ENCODE data around the gene TEX19. TPM values are rescaled to one million over a fixed set of nuclear protein-coding genes. Genes with fewer than 3 reads are reported as not detected.

TEX19 gene
- total and polyA plus RNA-seq, 2 of the 4 experiments (the other 2 are of a cell fraction): under 0.01 to 0.03 TPM

DNA sequence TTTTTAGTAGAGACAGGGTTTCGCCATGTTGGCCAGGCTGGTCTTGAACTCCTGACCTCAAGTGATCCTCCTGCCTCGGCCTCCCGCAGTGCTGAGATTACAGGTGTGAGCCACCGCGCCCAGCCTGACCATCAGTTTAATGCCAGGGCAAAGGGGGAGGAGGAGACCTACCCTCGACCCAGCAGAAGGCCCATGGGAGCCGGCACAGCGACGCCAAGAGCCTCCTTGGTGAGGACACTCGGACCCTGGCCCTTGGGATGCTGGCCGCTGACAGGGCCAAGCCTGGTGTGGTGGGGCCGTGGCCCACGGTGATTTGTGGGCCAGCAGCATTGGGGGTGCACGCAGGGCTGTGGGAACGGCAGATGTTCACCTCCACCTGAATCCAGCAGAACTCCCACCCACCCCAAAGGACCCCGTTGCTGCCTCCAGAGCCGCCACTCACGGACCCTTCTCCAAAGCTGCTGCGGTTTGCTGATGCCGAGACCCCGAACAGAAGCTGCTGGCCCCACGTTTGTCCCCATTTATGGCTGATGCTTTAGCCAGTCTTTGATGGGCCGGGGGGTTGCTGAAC lies 32.5 kb downstream of the TEX19 start:
- no peak overlapping the region for H3K9ac ChIP-seq (ENCODE audit: low read depth, low read length)
- peaks cover 13% of the 10 kb centered on the region for H3K27me3 ChIP-seq (ENCODE audit: control insufficient read depth, insufficient read depth, low read length)
- H4K8ac ChIP-seq (ENCODE audit: low read depth in 2 of 2, low read length in 2 of 2): no peak overlapping the region
- H2BK15ac ChIP-seq (ENCODE audit: low read depth, low read length): no peak overlapping the region
- no peaks in the 10 kb centered on the region for H3K9me1 ChIP-seq (ENCODE audit: insufficient read depth, low read length)
- H3K4ac ChIP-seq (ENCODE audit: low read depth, low read length): no peak overlapping the region
- TF ChIP-seq MXI1 (IDR thresholded peaks at IDR 0.05; ENCODE audit: borderline replicate concordance, low read depth, low read length) (no peak), MAZ (IDR thresholded peaks at IDR 0.05; ENCODE audit: borderline replicate concordance, low read depth, low read length) (no peak), FOS (IDR thresholded peaks at IDR 0.05; ENCODE audit: low read depth, low read length) (no peak), NFE2L2 (IDR thresholded peaks at IDR 0.05; ENCODE audit: low read depth, low read length) (no peak), CEBPB (IDR thresholded peaks at IDR 0.05; ENCODE audit: low read depth, low read length) (no peak), SMC3 (IDR thresholded peaks at IDR 0.05; ENCODE audit: low read depth, low read length) (no peak), RAD21 (IDR thresholded peaks at IDR 0.05; ENCODE audit: low read length) (no peak), MAFK (IDR thresholded peaks at IDR 0.05; ENCODE audit: low read depth, low read length) (no peak), RFX5 (IDR thresholded peaks at IDR 0.05; ENCODE audit: low read depth, low read length) (no peak)
- TF ChIP-seq, protein P1, sequence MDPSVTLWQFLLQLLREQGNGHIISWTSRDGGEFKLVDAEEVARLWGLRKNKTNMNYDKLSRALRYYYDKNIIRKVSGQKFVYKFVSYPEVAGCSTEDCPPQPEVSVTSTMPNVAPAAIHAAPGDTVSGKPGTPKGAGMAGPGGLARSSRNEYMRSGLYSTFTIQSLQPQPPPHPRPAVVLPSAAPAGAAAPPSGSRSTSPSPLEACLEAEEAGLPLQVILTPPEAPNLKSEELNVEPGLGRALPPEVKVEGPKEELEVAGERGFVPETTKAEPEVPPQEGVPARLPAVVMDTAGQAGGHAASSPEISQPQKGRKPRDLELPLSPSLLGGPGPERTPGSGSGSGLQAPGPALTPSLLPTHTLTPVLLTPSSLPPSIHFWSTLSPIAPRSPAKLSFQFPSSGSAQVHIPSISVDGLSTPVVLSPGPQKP (IDR thresholded peaks at IDR 0.05; ENCODE audit: borderline replicate concordance, low read depth, low read length): no peak
- no peak overlapping the region for H2AK9ac ChIP-seq (replicated peaks; ENCODE audit: low read depth, low read length, poor library complexity)
- H3K79me1 ChIP-seq (ENCODE audit: low read depth in 1 of 2, low read length in 2 of 2): no peaks in the 10 kb centered on the region
- H3K27ac ChIP-seq (ENCODE audit: insufficient read depth, low read length): no peak overlapping the region
- no peak overlapping the region for H2BK120ac ChIP-seq (ENCODE audit: low read depth, low read length)
- DNase-seq (no peak), ATAC-seq (ENCODE audit: low read depth) (no peak)
- CTCF ChIA-PET: no interaction called here
- dilution Hi-C loops (cut with HindIII; ENCODE audit: low sequenced_read_pairs, unreplicated experiment): no loop called here
- BruUV-seq (replicated peaks): no TSS peak
- no peak overlapping the region for H2AFZ ChIP-seq (replicated peaks; ENCODE audit: low read length, poor library complexity)
- H2BK5ac ChIP-seq (ENCODE audit: low read depth, low read length, poor library complexity, severe bottlenecking): no peak overlapping the region
- peaks cover under 1% of the 10 kb centered on the region; the same call in 1 of the 2 replicates for H3K4me1 ChIP-seq (ENCODE audit: control insufficient read depth, insufficient read depth, low read length)
- H2AK5ac ChIP-seq (ENCODE audit: low read depth, low read length): no peak overlapping the region
- 92% methylated on average over 8 of the region's 23 CpGs; no CpG with 5 or more reads in 1 of the 2 experiments for WGBS, 2 experiments (ENCODE audit: extremely low coverage in 2 of 2, insufficient read length in 1 of 2)
- no peak overlapping the region for H4K5ac ChIP-seq (ENCODE audit: low read depth, low read length)
- H2BK20ac ChIP-seq (ENCODE audit: low read depth, low read length): no peak overlapping the region
- POLR2A ChIA-PET (ENCODE audit: unreplicated experiment): no interaction called here
- H3K4me2 ChIP-seq (ENCODE audit: low read depth, low read length): no peak overlapping the region
- no peak overlapping the region for H3K23ac ChIP-seq (ENCODE audit: low read depth, low read length)
- H3K36me3 ChIP-seq (ENCODE audit: control insufficient read depth, insufficient read depth, low read length): peaks cover 10% of the 10 kb centered on the region; the same call in 1 of the 2 replicates
- H3K56ac ChIP-seq (ENCODE audit: extremely low read depth, insufficient read depth, low read length): no peak overlapping the region
- H4K91ac ChIP-seq (ENCODE audit: insufficient read depth, low read depth, low read length): no peak overlapping the region
- no peak overlapping the region for H3K4me3 ChIP-seq (ENCODE audit: insufficient read depth, low read depth, low read length)
- in situ Hi-C loops (cut with MboI; ENCODE audit: low sequenced_read_pairs): no loop called here
- no peak overlapping the region for H3K18ac ChIP-seq (ENCODE audit: low read depth, low read length)
- no peak overlapping the region for H3K14ac ChIP-seq (replicated peaks; ENCODE audit: low read depth, low read length)
- no peaks in the 10 kb centered on the region for H3K9me3 ChIP-seq (ENCODE audit: control insufficient read depth, insufficient read depth, low read length)
- intact Hi-C loops (cut with micrococcal nuclease): no loop called here
- H4K20me1 ChIP-seq (ENCODE audit: insufficient read depth, low read length): peaks cover 1% of the 10 kb centered on the region

Measured in IMR-90 (cell line).